GM12878 (cell line): ENCODE measurements around the gene GMPPB. TPM values are rescaled to one million over a fixed set of nuclear protein-coding genes. Genes with fewer than 3 reads are reported as not detected.
A peak's percentile ranks its signal among the peaks of the same experiment; 100 is the strongest.

ENCODE experiments used
- CBX3 ChIP-seq: fragments of 200-600 bp; sonication (generic); IDR thresholded peaks from 2 replicates; pipeline ENCODE4 v1.6.1; 2016; ENCODE audit warnings: low read depth, borderline replicate concordance
- CHD2 ChIP-seq: IDR thresholded peaks from 2 replicates; pipeline ENCODE4 v1.6.1; 2011; ENCODE audit warnings: low read depth, low read length, improper control_type of control experiment, borderline replicate concordance
- CREB1 ChIP-seq: IDR thresholded peaks from 2 replicates; pipeline ENCODE4 v1.6.1; 2012; ENCODE audit warnings: low read depth, mild to moderate bottlenecking, inconsistent platforms
- CREM ChIP-seq: IDR thresholded peaks from 2 replicates; pipeline ENCODE4 v1.6.1; 2014; ENCODE audit warnings: antibody characterized with exemption, low read depth
- FOXM1 ChIP-seq: IDR thresholded peaks from 2 replicates; pipeline ENCODE4 v1.6.1; 2012; ENCODE audit warnings: low read depth, mild to moderate bottlenecking, inconsistent platforms, low read length, moderate library complexity
- KAT2A ChIP-seq: conservative IDR thresholded peaks from 2 replicates; pipeline ENCODE4 v1.6.1; 2011; ENCODE audit warnings: low read depth, low read length; ENCODE audit not compliant: control insufficient read depth
- MTA3 ChIP-seq: IDR thresholded peaks from 2 replicates; pipeline ENCODE4 v1.6.1; 2012; ENCODE audit warnings: low read length, inconsistent platforms, borderline replicate concordance
- MYB ChIP-seq: fragments of 150-350 bp; IDR thresholded peaks from 2 replicates; pipeline ENCODE4 v1.6.1; 2014; ENCODE audit warnings: mild to moderate bottlenecking, low read depth, low read length, borderline replicate concordance
- POLR2A ChIP-seq: IDR thresholded peaks from 2 replicates; pipeline ENCODE4 v1.6.1; 2011; ENCODE audit warnings: low read depth, mild to moderate bottlenecking, low read length
- POLR2AphosphoS2 ChIP-seq: IDR thresholded peaks from 2 replicates; pipeline ENCODE4 v1.6.1; 2011; ENCODE audit warnings: low read depth, mild to moderate bottlenecking, low read length, improper control_type of control experiment, moderate library complexity
- RBBP5 ChIP-seq: fragments of 200-600 bp; sonication (generic); conservative IDR thresholded peaks from 2 replicates; pipeline ENCODE4 v1.6.1; 2016
- SIX5 ChIP-seq: IDR thresholded peaks from 2 replicates; pipeline ENCODE4 v1.6.1; 2011; ENCODE audit warnings: mild to moderate bottlenecking, low read depth, low read length, moderate library complexity; ENCODE audit not compliant: severe bottlenecking
- SREBF1 ChIP-seq: IDR thresholded peaks from 2 replicates; pipeline ENCODE4 v1.6.1; 2012; ENCODE audit warnings: mild to moderate bottlenecking, low read length
- SUPT20H ChIP-seq: IDR thresholded peaks from 2 replicates; pipeline ENCODE4 v1.6.1; 2011; ENCODE audit warnings: low read depth, mild to moderate bottlenecking, low read length, moderate library complexity, borderline replicate concordance; ENCODE audit not compliant: control insufficient read depth
- SUZ12 ChIP-seq: fragments of 200-600 bp; sonication (generic); IDR thresholded peaks from one replicate; pipeline ENCODE4 v1.6.1; 2018; ENCODE audit warnings: antibody characterized with exemption, mild to moderate bottlenecking; ENCODE audit not compliant: unreplicated experiment
- TARDBP ChIP-seq: IDR thresholded peaks from 2 replicates; pipeline ENCODE4 v1.6.1; 2016; ENCODE audit warnings: borderline replicate concordance
- TBL1XR1 ChIP-seq: IDR thresholded peaks from 2 replicates; pipeline ENCODE4 v1.6.1; 2012; ENCODE audit warnings: low read depth, low read length, improper control_type of control experiment
- ZNF207 ChIP-seq: fragments of 450-650 bp; IDR thresholded peaks from 2 replicates; pipeline ENCODE4 v1.6.1; 2014; ENCODE audit warnings: antibody characterized with exemption, mild to moderate bottlenecking, borderline replicate concordance
- ZNF384 ChIP-seq: IDR thresholded peaks from 2 replicates; pipeline ENCODE4 v1.6.1; 2012; ENCODE audit warnings: low read depth, mild to moderate bottlenecking, low read length, improper control_type of control experiment, borderline replicate concordance
- polyA plus RNA-seq, 11 experiments: library from polyadenylated mRNA; depleted of rRNA in 4 of 11; unstranded in 6 of 11; stranded (reverse) in 5 of 11; fragments of >200 nt; fragmentation: Nextera tagmentation in 4 of 11; fragmentation: Illumina TruSeq in 1 of 11; extraction: Ambion mirVana in 4 of 11; extraction: Trizol in 1 of 11; gene quantifications; 1 replicate in 1 of 11; 2 replicates in 10 of 11; pipeline versions ENCODE4 v1.2.1 to v1.2.3, GENCODE V29; 2011 to 2016; ENCODE audit warnings: inconsistent platforms in 2 of 11, missing spikeins in 2 of 11, low read depth in 1 of 11
- total RNA-seq, 4 experiments: library from RNA; depleted of rRNA in 3 of 4; stranded (reverse); fragments of >200 nt in 3 of 4; fragmentation: Illumina TruSeq in 1 of 4; extraction: Trizol in 1 of 4; gene quantifications; 2 replicates each; pipeline versions ENCODE4 v1.2.1 to v1.2.3, GENCODE V29; 2013 to 2021
- TF ChIP-seq, protein P1 (sequence below): fragments of 450-650 bp; formaldehyde crosslinking; IDR thresholded peaks from 2 replicates; pipeline ENCODE4 v1.5.0; 2022; ENCODE audit warnings: mild to moderate bottlenecking, missing genetic modification characterization
- TF ChIP-seq, protein P2 (sequence below): fragments of 150-350 bp; IDR thresholded peaks from 2 replicates; pipeline ENCODE4 v1.6.1; 2014; ENCODE audit warnings: mild to moderate bottlenecking, low read depth, low read length
- TF ChIP-seq, protein P3 (sequence below): IDR thresholded peaks from 2 replicates; pipeline ENCODE4 v1.6.1; 2012; ENCODE audit warnings: low read depth, low read length, improper control_type of control experiment
- TF ChIP-seq, protein P4 (sequence below): IDR thresholded peaks from 2 replicates; pipeline ENCODE4 v1.6.1; 2011; ENCODE audit warnings: mild to moderate bottlenecking, low read depth, low read length, moderate library complexity; ENCODE audit not compliant: insufficient replicate concordance

GMPPB gene
- total and polyA plus RNA-seq, 10 of the 15 experiments (the other 5 are each of a cell fraction or from before 2014, with no cell fraction given) = 2.3 to 99.5 (median 23.3) TPM

DNA sequence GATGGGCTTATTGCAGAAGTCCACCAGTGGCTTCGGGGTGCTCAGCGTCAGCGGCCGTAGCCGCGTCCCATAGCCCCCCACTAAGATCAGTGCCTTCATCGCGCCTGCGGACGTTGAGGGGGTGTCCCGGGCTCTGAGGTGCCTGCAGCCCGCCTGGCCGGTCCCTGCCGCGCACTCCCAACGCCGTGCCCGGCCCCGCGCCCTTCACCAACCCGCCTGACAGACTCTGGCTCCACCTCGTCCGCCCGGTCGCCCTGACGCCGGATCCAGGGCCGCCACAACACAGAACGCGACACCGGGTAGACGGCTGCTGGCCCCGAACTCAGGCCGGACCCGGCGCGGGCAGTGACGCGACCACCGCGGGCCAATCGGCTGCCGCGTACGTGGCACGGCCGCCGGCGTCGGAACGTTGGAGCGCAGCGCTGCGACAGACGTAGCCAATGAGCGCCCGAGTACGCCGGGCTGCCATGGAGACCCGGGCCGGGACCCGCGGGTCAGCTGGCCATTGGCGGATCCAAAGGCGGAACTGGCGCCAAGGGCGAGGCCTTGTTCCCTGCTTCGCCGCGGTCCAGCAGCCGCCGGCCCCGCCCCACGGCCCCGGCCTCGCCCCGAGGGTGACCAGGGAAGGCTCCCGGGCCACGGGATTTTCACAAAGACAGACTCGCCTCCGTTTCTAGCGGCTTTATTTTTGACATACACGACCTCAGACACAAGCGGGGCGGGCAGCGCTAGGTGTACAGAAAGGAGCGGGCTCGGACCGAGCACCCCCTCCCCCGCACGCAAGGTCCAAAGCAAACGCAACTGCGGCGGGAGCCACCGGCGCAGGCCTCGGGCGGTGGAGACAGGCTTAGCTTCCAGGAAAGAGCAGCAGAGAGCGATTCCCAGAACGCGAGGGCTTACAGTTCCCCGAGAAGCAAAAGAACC is at the start of gene GMPPB (continued):
- TF ChIP-seq, protein P1, sequence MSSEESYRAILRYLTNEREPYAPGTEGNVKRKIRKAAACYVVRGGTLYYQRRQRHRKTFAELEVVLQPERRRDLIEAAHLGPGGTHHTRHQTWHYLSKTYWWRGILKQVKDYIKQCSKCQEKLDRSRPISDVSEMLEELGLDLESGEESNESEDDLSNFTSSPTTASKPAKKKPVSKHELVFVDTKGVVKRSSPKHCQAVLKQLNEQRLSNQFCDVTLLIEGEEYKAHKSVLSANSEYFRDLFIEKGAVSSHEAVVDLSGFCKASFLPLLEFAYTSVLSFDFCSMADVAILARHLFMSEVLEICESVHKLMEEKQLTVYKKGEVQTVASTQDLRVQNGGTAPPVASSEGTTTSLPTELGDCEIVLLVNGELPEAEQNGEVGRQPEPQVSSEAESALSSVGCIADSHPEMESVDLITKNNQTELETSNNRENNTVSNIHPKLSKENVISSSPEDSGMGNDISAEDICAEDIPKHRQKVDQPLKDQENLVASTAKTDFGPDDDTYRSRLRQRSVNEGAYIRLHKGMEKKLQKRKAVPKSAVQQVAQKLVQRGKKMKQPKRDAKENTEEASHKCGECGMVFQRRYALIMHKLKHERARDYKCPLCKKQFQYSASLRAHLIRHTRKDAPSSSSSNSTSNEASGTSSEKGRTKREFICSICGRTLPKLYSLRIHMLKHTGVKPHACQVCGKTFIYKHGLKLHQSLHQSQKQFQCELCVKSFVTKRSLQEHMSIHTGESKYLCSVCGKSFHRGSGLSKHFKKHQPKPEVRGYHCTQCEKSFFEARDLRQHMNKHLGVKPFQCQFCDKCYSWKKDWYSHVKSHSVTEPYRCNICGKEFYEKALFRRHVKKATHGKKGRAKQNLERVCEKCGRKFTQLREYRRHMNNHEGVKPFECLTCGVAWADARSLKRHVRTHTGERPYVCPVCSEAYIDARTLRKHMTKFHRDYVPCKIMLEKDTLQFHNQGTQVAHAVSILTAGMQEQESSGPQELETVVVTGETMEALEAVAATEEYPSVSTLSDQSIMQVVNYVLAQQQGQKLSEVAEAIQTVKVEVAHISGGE (CRISPR knock-in tag) = no peak
- TF ChIP-seq SUPT20H (no peak), KAT2A (no peak), TBL1XR1 (no peak), POLR2A (peak; percentile 92), CREB1 (peak; percentile 96), SUZ12 (no peak), CBX3 (no peak), MYB (no peak), MTA3 (no peak), CHD2 (peak; percentile 35; the same call in 1 of the 2 replicates), RBBP5 (no peak), ZNF384 (no peak), TARDBP (peak; percentile 47; the same call in 1 of the 2 replicates), CREM (peak; percentile 93), POLR2AphosphoS2 (peak; percentile 88), SIX5 (no peak), ZNF207 (no peak; the same call in none of the 2 replicates), SREBF1 (no peak), FOXM1 (no peak)
- TF ChIP-seq, protein P2, sequence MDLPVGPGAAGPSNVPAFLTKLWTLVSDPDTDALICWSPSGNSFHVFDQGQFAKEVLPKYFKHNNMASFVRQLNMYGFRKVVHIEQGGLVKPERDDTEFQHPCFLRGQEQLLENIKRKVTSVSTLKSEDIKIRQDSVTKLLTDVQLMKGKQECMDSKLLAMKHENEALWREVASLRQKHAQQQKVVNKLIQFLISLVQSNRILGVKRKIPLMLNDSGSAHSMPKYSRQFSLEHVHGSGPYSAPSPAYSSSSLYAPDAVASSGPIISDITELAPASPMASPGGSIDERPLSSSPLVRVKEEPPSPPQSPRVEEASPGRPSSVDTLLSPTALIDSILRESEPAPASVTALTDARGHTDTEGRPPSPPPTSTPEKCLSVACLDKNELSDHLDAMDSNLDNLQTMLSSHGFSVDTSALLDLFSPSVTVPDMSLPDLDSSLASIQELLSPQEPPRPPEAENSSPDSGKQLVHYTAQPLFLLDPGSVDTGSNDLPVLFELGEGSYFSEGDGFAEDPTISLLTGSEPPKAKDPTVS = no peak
- TF ChIP-seq, protein P3, sequence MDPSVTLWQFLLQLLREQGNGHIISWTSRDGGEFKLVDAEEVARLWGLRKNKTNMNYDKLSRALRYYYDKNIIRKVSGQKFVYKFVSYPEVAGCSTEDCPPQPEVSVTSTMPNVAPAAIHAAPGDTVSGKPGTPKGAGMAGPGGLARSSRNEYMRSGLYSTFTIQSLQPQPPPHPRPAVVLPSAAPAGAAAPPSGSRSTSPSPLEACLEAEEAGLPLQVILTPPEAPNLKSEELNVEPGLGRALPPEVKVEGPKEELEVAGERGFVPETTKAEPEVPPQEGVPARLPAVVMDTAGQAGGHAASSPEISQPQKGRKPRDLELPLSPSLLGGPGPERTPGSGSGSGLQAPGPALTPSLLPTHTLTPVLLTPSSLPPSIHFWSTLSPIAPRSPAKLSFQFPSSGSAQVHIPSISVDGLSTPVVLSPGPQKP = no peak
- TF ChIP-seq, protein P4, sequence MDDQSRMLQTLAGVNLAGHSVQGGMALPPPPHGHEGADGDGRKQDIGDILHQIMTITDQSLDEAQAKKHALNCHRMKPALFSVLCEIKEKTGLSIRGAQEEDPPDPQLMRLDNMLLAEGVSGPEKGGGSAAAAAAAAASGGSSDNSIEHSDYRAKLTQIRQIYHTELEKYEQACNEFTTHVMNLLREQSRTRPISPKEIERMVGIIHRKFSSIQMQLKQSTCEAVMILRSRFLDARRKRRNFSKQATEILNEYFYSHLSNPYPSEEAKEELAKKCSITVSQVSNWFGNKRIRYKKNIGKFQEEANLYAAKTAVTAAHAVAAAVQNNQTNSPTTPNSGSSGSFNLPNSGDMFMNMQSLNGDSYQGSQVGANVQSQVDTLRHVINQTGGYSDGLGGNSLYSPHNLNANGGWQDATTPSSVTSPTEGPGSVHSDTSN = no peak
